Central memory CD4-positive, alpha-beta T cell (primary cell): ENCODE data around the gene PTTG1IP.
"Not testable (repeated sequence)": the region's sequence is repeated elsewhere in the genome, so short reads cannot be mapped to it uniquely, and the experiment has no call there.

Experiments used
- DNase-seq: peaks from one replicate; pipeline ENCODE4 v3.0.0; 2022
- total RNA-seq, 3 experiments: gene quantifications; one replicate each; lab custom pipeline; 2026; lab: John Stamatoyannopoulos, UW

Gene PTTG1IP
- 71.9 to 128 (median 80.6) reads per million in 3 experiments for total RNA-seq

GRCh38 chr21:44873356-44874239 is at the start of gene PTTG1IP:
PTTG1IP (minus strand) TSS chr21:44873690; CDS start chr21:44873616, 74 bp downstream.
- DNase-seq: peak; percentile 99

GRCh38 chr21:44921928-44922327 is 48.4 kb upstream of the PTTG1IP start:
- no peak for DNase-seq

- peak; percentile 59 for DNase-seq
These were observed 47.5 kb upstream of the PTTG1IP start, which contains the start of gene ITGB2 for GRCh38 chr21:44920694-44921604. ITGB2 (minus strand) TSS chr21:44920899; CDS start chr21:44910782, 10,117 bp downstream.

GRCh38 chr21:44919913-44920693 is 46.6 kb upstream of the PTTG1IP start:
- no peak for DNase-seq

- DNase-seq: no peak
These were observed 45.8 kb upstream of the PTTG1IP start for GRCh38 chr21:44919111-44919912.

GRCh38 chr21:44918581-44919033 is 45.1 kb upstream of the PTTG1IP start:
- no peak for DNase-seq

GRCh38 chr21:44918107-44918470 is 44.6 kb upstream of the PTTG1IP start:
- DNase-seq: no peak

GRCh38 chr21:44917446-44918106 is 44.1 kb upstream of the PTTG1IP start:
- DNase-seq: no peak

- DNase-seq: no peak
These were observed 43.5 kb upstream of the PTTG1IP start for GRCh38 chr21:44916965-44917364.

- peak; percentile 65 for DNase-seq
These were observed 40.8 kb upstream of the PTTG1IP start for GRCh38 chr21:44914176-44914874.

GRCh38 chr21:44913425-44914175 is 40.1 kb upstream of the PTTG1IP start:
- no peak for DNase-seq

GRCh38 chr21:44912506-44913412 is 39.3 kb upstream of the PTTG1IP start:
- not testable (repeated sequence) for DNase-seq

GRCh38 chr21:44912158-44912473 is 38.6 kb upstream of the PTTG1IP start:
- no peak for DNase-seq

- DNase-seq: peak; percentile 74
These were observed 38.1 kb upstream of the PTTG1IP start for GRCh38 chr21:44911384-44912157.

- no peak for DNase-seq
These were observed 37.5 kb upstream of the PTTG1IP start for GRCh38 chr21:44911068-44911383.

GRCh38 chr21:44910229-44911067 is 37.0 kb upstream of the PTTG1IP start:
- DNase-seq: no peak

- DNase-seq: no peak
These were observed 36.2 kb upstream of the PTTG1IP start for GRCh38 chr21:44909719-44910118.
